ENCODE results near the gene POU1F1.

POU1F1 gene

DNA sequence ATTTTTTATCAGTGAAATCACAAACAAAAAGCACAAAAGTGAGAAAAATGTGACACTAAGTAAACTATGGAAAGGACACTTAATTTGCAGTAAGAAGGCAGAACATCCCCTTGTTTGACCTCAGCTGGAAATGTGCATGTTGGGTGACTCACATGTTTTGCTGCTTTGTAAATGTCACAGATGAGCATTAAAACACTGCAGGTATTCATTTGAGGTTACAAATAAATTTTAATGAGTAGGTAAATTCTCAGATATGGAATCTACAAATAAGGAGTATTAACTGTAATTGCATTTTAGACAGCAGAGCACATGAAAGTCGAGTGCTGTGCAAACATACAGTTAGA, 29.0 kb downstream of the POU1F1 start:
- Histone ChIP-seq H3K9ac (ENCODE audit: low read length) (no peak overlapping the region), H3K4me1 (ENCODE audit: control insufficient read depth, insufficient read depth, low read length) (no peaks in the 10 kb centered on the region), H3K9me3 (ENCODE audit: control insufficient read depth, low read length) (no peaks in the 10 kb centered on the region), H3K27me3 (ENCODE audit: control insufficient read depth, insufficient read depth, low read length) (no peaks in the 10 kb centered on the region), H3K36me3 (ENCODE audit: control insufficient read depth, insufficient read depth, low read length) (no peaks in the 10 kb centered on the region), H3K4me3 (ENCODE audit: low read length) (no peak overlapping the region)

DNA sequence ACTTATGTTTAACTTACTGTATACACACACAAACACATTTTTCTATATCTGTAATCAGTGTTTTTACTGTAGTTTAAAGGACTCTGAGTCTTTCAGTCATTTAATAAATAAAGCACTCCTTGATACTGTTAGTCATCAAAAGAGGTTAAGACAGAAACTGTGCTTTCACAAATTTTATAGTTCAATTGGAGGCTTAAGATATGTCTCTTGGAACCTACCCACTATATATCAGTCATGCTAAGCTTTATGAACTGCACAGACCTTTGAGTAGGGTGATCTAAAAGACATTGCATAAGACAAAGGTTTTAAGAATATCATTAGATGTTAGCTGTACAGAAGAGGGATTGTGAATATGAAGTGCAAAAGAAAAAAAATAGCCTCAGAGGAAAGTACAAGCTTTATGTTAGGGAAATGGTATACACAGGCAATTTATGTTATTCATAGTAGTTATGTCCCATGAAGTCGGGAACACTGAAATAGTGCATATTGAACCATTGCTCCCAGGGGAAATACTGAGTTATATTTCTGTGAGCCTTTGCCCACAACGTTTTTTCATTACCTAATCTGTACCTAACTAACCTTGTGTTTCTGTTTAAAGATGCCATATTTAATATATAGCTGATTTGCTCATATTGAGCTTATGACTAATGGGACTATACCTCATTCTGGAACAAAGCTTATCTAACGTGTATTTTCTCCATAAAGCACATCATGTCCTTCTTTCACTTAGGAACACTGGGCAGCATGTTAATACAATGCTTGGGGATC, 29.5 kb downstream of the POU1F1 start:
- Histone ChIP-seq H3K4me3 (ENCODE audit: low read length) (no peak overlapping the region), H3K36me3 (ENCODE audit: control insufficient read depth, insufficient read depth, low read length) (no peaks in the 10 kb centered on the region)

DNA sequence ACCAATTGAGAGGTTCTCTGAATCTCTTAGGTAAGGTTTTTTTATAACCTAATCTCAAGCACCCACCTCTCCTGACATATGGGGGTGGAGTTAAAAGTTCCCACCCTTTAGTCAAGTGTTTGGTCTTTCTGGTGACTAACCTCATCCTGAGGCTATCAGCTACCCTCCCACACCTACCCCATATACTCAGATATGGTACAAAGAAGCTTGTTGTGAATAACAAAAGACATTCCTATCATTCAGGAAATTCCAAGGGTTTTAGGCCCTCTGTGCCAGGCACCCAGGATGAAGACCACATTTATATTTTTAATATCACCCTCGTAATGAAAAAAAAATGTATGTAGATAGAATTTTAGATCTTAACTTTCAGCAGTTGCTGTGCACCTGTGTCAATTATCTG, 40.3 kb downstream of the POU1F1 start:
- Histone ChIP-seq H3K9ac (ENCODE audit: low read length) (no peak overlapping the region), H3K4me1 (ENCODE audit: control insufficient read depth, insufficient read depth, low read length) (no peaks in the 10 kb centered on the region), H3K27me3 (ENCODE audit: control insufficient read depth, insufficient read depth, low read length) (no peaks in the 10 kb centered on the region), H3K9me3 (ENCODE audit: control insufficient read depth, low read length) (no peaks in the 10 kb centered on the region), H3K36me3 (ENCODE audit: control insufficient read depth, insufficient read depth, low read length) (no peaks in the 10 kb centered on the region), H3K4me3 (ENCODE audit: low read length) (no peak overlapping the region)

More for the DNA sequence above, 29.5 kb downstream of the POU1F1 start:
- H3K9me3 ChIP-seq (ENCODE audit: control insufficient read depth, low read length): no peaks in the 10 kb centered on the region
- no peak overlapping the region for H3K9ac ChIP-seq (ENCODE audit: low read length)
- no peaks in the 10 kb centered on the region for H3K4me1 ChIP-seq (ENCODE audit: control insufficient read depth, insufficient read depth, low read length)
- H3K27me3 ChIP-seq (ENCODE audit: control insufficient read depth, insufficient read depth, low read length): no peaks in the 10 kb centered on the region

DNA sequence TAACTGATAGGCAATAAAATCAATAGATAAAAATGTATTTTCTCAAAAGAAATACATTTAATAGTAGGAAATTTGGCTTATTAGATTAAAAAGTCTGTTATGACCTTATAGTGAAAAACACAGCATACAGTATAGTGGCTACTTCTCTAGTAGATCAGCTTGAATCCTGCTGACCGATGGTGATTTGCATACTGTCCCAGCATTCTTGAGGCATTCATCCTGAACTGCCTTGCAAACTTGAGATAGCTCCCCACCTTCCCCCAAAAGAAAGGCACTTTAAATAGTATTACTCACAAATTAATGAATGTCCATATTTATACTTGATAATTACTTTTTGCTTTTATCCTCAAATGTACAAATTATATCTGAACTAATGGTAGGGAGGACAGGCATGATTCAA, 42.6 kb downstream of the POU1F1 start:
- H3K4me1 ChIP-seq (ENCODE audit: control insufficient read depth, insufficient read depth, low read length): no peaks in the 10 kb centered on the region
- no peaks in the 10 kb centered on the region for H3K9me3 ChIP-seq (ENCODE audit: control insufficient read depth, low read length)
- H3K36me3 ChIP-seq (ENCODE audit: control insufficient read depth, insufficient read depth, low read length): no peaks in the 10 kb centered on the region
- H3K27me3 ChIP-seq (ENCODE audit: control insufficient read depth, insufficient read depth, low read length): no peaks in the 10 kb centered on the region
- no peak overlapping the region for H3K9ac ChIP-seq (ENCODE audit: low read length)
- H3K4me3 ChIP-seq (ENCODE audit: low read length): no peak overlapping the region

DNA sequence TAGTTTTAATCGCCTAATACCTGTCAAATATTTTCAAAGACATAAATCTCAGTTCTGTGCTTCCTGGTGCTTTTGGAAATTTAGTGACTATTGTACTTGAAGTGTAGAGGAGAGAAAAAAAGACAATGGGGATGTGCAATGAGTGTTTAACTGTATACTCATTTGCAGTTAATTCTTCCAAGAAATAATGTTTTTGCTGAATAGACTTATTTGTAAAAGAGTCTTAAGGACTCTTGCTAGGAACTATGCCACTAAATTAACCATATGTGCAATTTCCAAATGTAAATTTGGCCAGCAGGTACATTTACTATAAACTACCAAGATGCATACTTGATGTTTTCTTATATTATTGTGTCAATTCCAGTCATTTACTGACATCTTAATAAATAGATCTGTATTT, 47.3 kb downstream of the POU1F1 start:
- no peaks in the 10 kb centered on the region for H3K27me3 ChIP-seq (ENCODE audit: control insufficient read depth, insufficient read depth, low read length)
- H3K4me1 ChIP-seq (ENCODE audit: control insufficient read depth, insufficient read depth, low read length): no peaks in the 10 kb centered on the region
- no peaks in the 10 kb centered on the region for H3K9me3 ChIP-seq (ENCODE audit: control insufficient read depth, low read length)
- H3K9ac ChIP-seq (ENCODE audit: low read length): no peak overlapping the region
- H3K4me3 ChIP-seq (ENCODE audit: low read length): no peak overlapping the region
- H3K36me3 ChIP-seq (ENCODE audit: control insufficient read depth, insufficient read depth, low read length): no peaks in the 10 kb centered on the region

DNA sequence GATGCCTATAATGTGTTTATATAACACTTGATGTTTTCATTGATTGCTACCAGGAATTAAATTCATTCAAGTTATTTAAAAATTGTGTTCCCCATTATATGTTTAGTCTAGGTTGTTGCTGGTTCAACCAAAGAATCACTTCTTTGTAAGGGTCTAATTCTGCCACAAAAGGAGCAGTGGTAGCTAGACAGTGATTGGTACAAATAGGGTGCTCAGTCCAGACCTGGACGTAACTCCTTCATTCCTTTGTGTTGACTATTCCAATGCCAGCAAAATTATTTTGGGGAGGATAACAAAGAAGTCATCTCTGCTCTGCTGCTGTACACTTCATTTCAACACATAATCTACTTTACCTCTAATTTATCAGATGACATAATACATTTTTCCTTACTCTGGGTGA, 48.1 kb downstream of the POU1F1 start:
- peak overlapping the region; percentile 66 for H3K4me3 ChIP-seq (ENCODE audit: low read length)
- H3K36me3 ChIP-seq (ENCODE audit: control insufficient read depth, insufficient read depth, low read length): no peaks in the 10 kb centered on the region
- H3K27me3 ChIP-seq (ENCODE audit: control insufficient read depth, insufficient read depth, low read length): no peaks in the 10 kb centered on the region
- no peaks in the 10 kb centered on the region for H3K4me1 ChIP-seq (ENCODE audit: control insufficient read depth, insufficient read depth, low read length)
- H3K9ac ChIP-seq (ENCODE audit: low read length): peak overlapping the region; percentile 100
- no peaks in the 10 kb centered on the region for H3K9me3 ChIP-seq (ENCODE audit: control insufficient read depth, low read length)

DNA sequence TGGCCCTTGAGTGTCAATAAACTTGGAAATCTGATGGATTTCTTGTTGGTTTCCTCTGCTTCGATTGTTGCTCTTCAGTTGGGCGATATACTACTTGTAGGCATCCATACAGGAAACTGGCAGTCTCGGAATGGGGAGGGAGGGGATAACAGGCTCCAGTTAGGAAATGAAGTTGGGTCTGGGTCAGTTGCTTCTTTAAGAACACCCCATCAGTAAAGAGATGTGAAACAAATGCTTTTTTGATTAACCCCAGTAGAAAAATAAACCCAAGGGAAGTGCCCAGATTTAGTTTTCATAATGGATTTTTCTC, 48.6 kb downstream of the POU1F1 start:
- H3K9ac ChIP-seq (ENCODE audit: low read length): peak overlapping the region; percentile 100
- no peaks in the 10 kb centered on the region for H3K36me3 ChIP-seq (ENCODE audit: control insufficient read depth, insufficient read depth, low read length)
- H3K4me3 ChIP-seq (ENCODE audit: low read length): peak overlapping the region; percentile 66
- no peaks in the 10 kb centered on the region for H3K4me1 ChIP-seq (ENCODE audit: control insufficient read depth, insufficient read depth, low read length)
- H3K9me3 ChIP-seq (ENCODE audit: control insufficient read depth, low read length): no peaks in the 10 kb centered on the region
- no peaks in the 10 kb centered on the region for H3K27me3 ChIP-seq (ENCODE audit: control insufficient read depth, insufficient read depth, low read length)

DNA sequence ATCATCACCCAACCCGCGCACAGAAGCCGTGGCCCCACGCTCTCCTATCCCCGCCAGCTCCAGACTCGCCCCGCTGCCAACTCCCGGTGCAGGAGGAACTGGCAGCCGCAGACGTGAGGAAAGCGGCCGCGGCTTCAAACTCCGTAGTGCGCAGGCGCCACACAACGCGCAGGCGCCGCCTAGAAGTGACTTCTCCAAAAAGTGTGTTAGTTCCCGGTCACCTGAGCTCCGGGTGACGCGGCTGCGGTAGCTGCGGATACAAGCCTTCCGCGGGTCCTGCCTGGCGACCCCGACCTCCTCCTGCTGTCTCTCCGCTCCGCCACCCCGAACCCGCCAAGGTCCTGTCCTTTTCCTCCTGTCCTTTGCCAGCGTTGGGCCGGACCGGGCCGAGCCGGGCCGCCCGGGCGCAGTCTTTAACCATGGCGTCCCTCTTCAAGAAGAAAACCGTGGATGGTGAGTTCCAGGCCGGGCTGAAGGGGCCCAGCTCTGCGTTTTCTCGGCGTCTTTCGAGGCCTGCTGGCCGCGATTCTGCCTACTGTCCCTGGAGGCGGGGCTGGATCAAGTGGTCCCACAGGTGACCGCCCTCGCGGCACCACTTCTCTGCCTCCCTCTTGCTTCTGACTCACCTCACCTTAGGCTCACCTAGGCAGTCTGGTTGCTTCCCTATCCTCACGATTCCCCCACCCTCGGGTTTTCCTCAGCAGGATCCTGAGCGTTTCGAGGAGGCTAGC, 49.1 kb downstream of the POU1F1 start, which contains the start of gene CHMP2B:
Gene CHMP2B, plus strand, starts transcription at position 206 of the 731 bp plus-strand sequence. Its CDS starts 214 bp downstream, at position 420.
- Histone ChIP-seq H3K4me3 (ENCODE audit: low read length) (peak within 1 kb of the TSS; percentile 66), H3K4me1 (ENCODE audit: control insufficient read depth, insufficient read depth, low read length) (no peaks in the 10 kb centered on the region), H3K36me3 (ENCODE audit: control insufficient read depth, insufficient read depth, low read length) (no peaks in the 10 kb centered on the region), H3K9me3 (ENCODE audit: control insufficient read depth, low read length) (no peaks in the 10 kb centered on the region), H3K9ac (ENCODE audit: low read length) (peak within 1 kb of the TSS; percentile 100), H3K27me3 (ENCODE audit: control insufficient read depth, insufficient read depth, low read length) (no peaks in the 10 kb centered on the region)

DNA sequence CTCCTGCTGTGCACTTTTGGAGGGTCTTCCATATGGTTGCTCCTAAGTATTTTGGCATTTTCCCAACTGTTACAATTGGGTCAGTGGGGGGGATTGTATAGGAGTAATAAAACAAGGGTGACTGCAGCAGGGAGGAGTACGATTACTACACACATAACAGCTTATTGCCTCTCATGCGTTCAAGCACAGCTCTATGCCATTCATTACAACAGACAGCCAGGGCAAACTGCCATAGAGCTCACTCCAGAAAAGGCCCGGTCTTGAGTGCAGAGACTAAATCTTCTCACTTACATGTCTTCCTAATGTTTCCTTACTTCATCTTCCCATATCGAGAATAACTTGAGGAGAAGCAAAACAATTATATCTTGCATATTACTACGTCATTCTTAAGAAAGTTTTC, 50.7 kb downstream of the POU1F1 start:
- no peak overlapping the region for H3K9ac ChIP-seq (ENCODE audit: low read length)
- no peaks in the 10 kb centered on the region for H3K4me1 ChIP-seq (ENCODE audit: control insufficient read depth, insufficient read depth, low read length)
- no peak overlapping the region for H3K4me3 ChIP-seq (ENCODE audit: low read length)
- H3K27me3 ChIP-seq (ENCODE audit: control insufficient read depth, insufficient read depth, low read length): no peaks in the 10 kb centered on the region
- no peaks in the 10 kb centered on the region for H3K9me3 ChIP-seq (ENCODE audit: control insufficient read depth, low read length)
- H3K36me3 ChIP-seq (ENCODE audit: control insufficient read depth, insufficient read depth, low read length): no peaks in the 10 kb centered on the region

DNA sequence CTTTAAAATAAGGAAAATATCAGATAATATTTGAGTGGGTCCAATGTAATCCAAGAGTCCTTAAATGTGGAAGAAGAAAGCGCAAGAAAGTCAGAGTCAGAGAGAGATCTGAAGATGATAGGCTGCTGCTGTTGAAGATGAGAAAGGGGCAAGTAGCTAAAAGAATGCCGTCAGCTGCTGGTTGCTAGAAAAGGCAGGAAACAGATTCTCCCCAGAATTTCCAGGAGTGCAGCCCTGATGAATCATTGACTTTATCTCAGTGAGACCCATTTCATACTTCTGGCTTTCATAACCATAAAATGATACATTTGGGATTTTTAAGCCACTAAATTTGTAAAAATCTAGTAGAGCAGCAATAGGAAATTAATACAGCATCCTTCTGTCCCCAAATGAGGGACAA, 56.8 kb downstream of the POU1F1 start:
- H3K36me3 ChIP-seq (ENCODE audit: control insufficient read depth, insufficient read depth, low read length): no peaks in the 10 kb centered on the region
- H3K9me3 ChIP-seq (ENCODE audit: control insufficient read depth, low read length): no peaks in the 10 kb centered on the region
- H3K9ac ChIP-seq (ENCODE audit: low read length): no peak overlapping the region
- no peak overlapping the region for H3K4me3 ChIP-seq (ENCODE audit: low read length)
- no peaks in the 10 kb centered on the region for H3K4me1 ChIP-seq (ENCODE audit: control insufficient read depth, insufficient read depth, low read length)
- no peaks in the 10 kb centered on the region for H3K27me3 ChIP-seq (ENCODE audit: control insufficient read depth, insufficient read depth, low read length)

DNA sequence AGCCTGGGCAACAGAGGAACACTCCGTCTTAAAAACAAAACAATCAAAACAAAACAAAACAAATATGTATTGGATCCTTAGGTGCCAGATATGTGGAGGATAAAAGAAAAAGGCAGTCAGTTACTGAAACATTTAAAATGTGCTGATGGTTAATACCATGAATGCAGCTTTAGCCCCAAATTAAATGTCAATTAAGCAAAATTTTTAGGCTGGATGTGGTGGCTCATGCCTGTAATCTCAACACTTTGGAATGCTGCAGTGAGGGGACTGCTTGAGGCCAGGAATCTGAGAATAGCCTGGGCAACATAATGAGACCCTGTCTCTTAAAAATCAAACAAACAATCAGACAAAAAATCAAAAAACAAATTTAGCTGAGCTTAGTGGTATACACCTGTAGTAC, 57.8 kb downstream of the POU1F1 start:
- Histone ChIP-seq H3K9me3 (ENCODE audit: control insufficient read depth, low read length) (no peaks in the 10 kb centered on the region), H3K27me3 (ENCODE audit: control insufficient read depth, insufficient read depth, low read length) (no peaks in the 10 kb centered on the region)

More for the DNA sequence above, 57.8 kb downstream of the POU1F1 start:
- no peaks in the 10 kb centered on the region for H3K36me3 ChIP-seq (ENCODE audit: control insufficient read depth, insufficient read depth, low read length)
- H3K4me3 ChIP-seq (ENCODE audit: low read length): no peak overlapping the region
- H3K9ac ChIP-seq (ENCODE audit: low read length): no peak overlapping the region
- H3K4me1 ChIP-seq (ENCODE audit: control insufficient read depth, insufficient read depth, low read length): no peaks in the 10 kb centered on the region

Data from mucosa of stomach (tissue), 1 donor.